Bronchial epithelial cell (primary cell): ENCODE results near the gene SH3RF2. TPM values are rescaled to one million over a fixed set of nuclear protein-coding genes. Genes with fewer than 3 reads are reported as not detected.
A peak's percentile ranks its signal among the peaks of the same experiment; 100 is the strongest.

Source experiments
- DNase-seq: peaks from one replicate; pipeline ENCODE4 v3.0.0-alpha.2; 2010; ENCODE audit warnings: low read depth
- FAIRE-seq: peaks from 2 replicates; lab custom pipeline; 2011; peaks lifted over from hg19 to GRCh38; lab: Jason Lieb, UNC
- H3K27me3 ChIP-seq: 2 replicates; pipeline ENCODE4 v1.5.1; 2011; ENCODE audit warnings: low read length; ENCODE audit not compliant: control insufficient read depth, insufficient read depth
- H3K36me3 ChIP-seq: 2 replicates; pipeline ENCODE4 v1.5.1; 2011; ENCODE audit warnings: low read length; ENCODE audit not compliant: control insufficient read depth, insufficient read depth
- H3K4me3 ChIP-seq: 2 replicates; pipeline ENCODE4 v1.5.1; 2011; ENCODE audit warnings: mild to moderate bottlenecking, low read depth, low read length, control low read depth
- CTCF ChIP-seq: IDR thresholded peaks from 2 replicates; pipeline ENCODE4 v1.5.1; 2011; ENCODE audit warnings: mild to moderate bottlenecking, moderate library complexity, low read length, control low read depth, inconsistent platforms; ENCODE audit not compliant: insufficient read depth, severe bottlenecking
- total RNA-seq: library from RNA; depleted of rRNA; stranded (reverse); fragments of >200 nt; gene quantifications from 2 replicates; pipeline ENCODE4 v1.2.1, GENCODE V29; 2014

SH3RF2 gene
- total RNA-seq, 1 donor from 2014 or later: 3.7 TPM

- no peak overlapping the region for H3K4me3 ChIP-seq
- no peak for FAIRE-seq
- no peaks in the 10 kb centered on the region for H3K36me3 ChIP-seq
- peak; percentile 10 for TF ChIP-seq CTCF
- peak; percentile 20 for DNase-seq
- no peaks in the 10 kb centered on the region for H3K27me3 ChIP-seq
Observed at GRCh38 chr5:145980718-145981117, 44.3 kb downstream of the SH3RF2 start.

DNA sequence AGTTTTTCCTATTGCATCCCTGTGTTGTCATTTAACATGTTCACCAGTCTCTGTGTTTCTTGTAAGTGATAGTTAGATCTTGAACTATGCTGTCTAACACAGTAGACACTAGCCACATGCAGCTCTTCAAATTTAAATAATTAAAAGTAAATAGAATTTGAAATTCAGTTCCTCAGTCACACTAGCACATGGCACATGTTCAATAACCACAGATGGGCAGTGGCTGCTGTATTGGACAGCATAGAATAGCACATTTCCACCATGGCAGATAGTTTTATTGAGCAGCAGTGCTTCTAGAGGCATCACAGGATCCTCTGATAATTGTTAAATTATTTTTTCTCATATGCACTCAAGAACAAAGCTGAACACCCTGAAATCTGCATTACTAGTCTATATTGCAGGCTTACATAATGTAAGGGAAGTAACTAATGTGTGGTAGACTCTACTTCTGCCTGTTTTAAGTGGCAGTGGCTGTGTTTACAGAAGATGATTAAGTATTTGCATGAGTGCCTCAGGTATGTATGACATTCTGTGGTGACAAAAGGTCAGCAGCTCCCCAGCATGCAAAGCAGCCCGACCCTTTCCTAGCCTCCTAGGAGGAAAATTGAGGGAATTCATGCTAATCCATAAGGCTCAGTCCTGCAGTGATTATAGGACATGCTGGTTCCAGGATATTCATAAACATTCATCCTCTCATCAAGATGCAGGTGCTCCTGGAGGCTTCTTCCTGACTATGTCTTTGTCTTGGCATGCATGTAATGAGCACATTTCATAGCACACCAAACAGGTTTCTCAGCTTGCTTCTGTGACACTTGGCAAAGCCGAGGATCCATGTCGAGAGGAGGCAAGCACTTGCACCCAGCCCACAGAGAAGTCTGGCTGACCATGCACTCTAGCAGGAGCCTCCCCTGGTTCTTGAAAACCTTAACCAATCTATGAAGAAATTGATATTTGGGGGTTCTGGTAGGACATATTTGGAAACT is 45.5 kb downstream of the SH3RF2 start:
- no peak for FAIRE-seq
- no peaks in the 10 kb centered on the region for H3K27me3 ChIP-seq
- no peak overlapping the region for H3K4me3 ChIP-seq
- peak; percentile 71 for DNase-seq
- TF ChIP-seq CTCF: no peak
- H3K36me3 ChIP-seq: no peaks in the 10 kb centered on the region

DNA sequence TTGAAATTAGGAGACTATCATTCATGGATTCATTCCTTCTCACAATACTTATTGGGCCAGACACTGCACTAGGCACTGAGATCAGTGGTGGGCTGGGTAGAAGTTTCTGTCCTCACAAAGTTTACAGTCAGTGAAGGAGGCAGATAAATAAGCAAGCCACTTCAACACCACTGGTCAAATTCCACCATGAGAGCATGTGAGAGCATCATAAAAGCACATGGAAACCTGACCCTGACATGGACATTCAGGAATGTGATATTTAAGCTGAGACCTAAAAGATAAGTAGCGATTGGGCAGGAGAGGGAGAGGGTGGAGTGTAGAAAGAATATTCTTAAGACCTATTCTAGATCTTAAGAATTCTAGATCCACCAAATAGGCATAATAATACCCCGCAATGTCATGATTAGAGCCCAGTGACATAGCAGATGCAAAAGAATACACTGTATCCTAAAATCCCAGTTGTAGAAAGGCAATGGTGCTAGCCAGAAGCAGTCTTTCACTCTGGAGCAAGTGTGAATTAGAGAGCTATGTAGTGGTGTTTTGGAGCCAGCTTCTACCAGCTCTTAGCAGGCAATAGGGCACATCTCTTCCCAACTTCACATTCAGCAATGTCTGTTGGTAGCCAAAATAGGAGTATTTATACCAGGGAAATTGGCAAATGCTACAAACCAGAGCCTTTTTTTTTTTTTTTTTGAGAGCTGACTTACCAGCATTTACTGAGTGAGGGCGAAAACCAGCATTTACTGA is 46.4 kb downstream of the SH3RF2 start:
- no peaks in the 10 kb centered on the region for H3K36me3 ChIP-seq
- no peak overlapping the region for H3K4me3 ChIP-seq
- no peak for FAIRE-seq
- H3K27me3 ChIP-seq: no peaks in the 10 kb centered on the region
- no peak for DNase-seq
- no peak for TF ChIP-seq CTCF

GRCh38 chr5:145983446-145983845 is 47.1 kb downstream of the SH3RF2 start:
- FAIRE-seq (no peak), DNase-seq (no peak)
- H3K27me3 ChIP-seq: no peaks in the 10 kb centered on the region
- TF ChIP-seq CTCF: no peak
- H3K4me3 ChIP-seq: no peak overlapping the region
- H3K36me3 ChIP-seq: no peaks in the 10 kb centered on the region

DNA sequence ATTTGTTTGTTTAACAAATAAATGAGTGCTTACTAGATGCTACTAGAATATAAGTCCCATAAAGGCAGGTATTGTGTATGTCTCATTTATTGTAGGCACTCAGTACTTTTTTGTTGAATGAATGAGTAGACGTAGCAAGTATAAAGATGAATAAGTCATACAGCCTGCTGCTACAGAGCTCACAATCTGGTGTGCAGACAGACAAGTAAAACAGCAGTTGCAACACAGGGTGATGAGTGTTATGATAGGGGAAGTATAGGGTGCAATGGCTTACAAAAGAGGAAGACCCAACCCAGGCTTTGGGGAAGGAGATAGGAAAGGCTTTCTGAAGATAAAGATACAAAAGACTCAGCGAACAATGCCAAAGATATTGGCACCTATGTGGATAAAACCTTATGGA is 47.7 kb downstream of the SH3RF2 start:
- H3K4me3 ChIP-seq: no peak overlapping the region
- H3K27me3 ChIP-seq: no peaks in the 10 kb centered on the region
- DNase-seq (peak; percentile 61), FAIRE-seq (no peak)
- no peaks in the 10 kb centered on the region for H3K36me3 ChIP-seq
- no peak for TF ChIP-seq CTCF
